Putamen (tissue), 1 donor: Measurements from ENCODE around the gene LRIT1.

Experiments used
- DNase-seq: peaks from one replicate; pipeline ENCODE4 v3.0.0-alpha.2; 2016; ENCODE audit warnings: low spot score

Gene LRIT1

DNA sequence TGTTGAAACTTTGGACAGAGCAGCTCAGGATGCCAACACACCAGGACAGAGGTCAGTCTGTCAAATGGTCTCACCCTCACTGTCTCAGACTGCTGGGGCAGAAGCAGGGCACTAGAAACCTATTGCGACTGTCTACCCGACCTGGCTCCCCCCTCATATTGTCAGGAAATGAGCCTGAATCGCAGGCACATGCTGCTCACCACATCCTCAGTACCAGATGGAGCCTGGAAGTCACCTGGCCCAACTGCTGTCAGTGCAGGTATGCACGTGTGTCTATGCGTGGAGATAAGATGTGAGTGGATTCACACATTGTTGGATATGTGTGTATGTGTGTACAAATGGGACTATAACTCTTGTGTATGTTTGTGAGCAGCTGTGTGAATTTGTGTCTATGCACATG, 50.2 kb downstream of the LRIT1 start:
- DNase-seq, result no peak

DNA sequence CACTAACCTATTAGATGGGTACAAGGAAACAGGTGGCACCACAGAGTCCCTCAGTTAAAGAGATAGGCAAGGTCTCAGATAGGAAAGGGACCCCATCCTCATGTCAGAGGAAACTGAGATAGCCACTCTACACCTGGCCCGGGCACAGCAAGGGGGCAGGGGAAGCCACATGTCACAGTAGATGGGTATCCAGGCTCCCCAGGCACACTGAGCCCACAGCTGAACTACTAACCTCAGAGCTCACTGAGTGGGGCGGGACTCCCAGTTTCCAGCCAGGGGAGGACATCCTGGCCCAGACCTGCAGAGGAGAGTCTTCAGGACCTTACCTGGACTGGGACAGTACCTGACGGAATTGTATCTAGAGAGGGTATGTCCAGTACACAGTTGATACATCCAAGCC, 50.7 kb downstream of the LRIT1 start:
- DNase-seq, result no peak

DNA sequence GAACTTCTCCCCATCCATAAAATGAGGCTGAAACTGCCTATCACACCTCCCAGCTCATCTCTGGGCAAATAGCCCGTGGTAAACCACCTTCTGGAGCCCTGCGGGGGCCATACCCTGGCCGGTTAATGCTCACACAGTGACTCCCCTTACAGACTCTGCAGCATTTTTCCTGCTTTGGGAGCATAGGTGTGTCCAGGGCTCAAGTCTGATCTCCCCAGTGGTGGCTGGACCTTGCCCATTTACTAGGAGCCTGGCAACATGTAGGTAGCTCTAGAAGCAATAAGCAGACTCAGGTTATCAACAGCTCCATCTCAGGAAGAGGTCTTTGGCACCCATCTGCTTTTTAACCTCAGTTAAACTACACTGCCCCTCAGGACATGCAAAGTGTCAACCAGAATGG, 52.5 kb downstream of the LRIT1 start:
- DNase-seq, result no peak

DNA sequence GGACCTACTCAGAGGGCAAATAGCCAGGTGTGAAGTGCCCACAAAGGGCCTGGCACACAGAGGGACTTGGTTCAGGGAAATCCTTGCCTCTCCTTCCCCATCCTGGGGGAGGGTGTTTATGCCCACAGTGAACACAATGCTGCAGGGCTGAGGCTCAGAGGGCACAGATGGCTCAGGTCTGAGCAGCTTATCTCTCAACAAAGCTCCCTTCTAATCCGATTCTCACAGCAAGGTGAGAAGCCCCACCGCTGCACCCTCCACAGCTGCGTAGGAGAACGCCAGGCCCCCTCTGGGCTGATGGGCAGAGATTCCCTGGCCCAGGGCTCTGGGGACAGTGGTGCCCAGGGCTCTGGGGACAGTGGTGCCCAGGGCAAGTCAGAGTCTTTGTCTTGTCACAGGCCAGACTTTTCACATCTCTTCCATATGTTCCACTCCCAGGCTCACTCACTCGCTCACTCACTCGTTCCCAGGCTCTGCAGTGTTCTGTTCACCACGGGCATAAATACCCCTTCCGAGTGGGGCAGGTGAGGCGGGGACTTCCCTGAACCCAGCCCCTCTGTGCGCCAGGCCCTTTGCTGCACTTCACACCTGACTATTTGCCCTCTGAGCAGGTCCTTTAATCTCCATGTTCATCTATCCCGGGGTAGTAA, 55.7 kb downstream of the LRIT1 start:
- no peak for DNase-seq

DNA sequence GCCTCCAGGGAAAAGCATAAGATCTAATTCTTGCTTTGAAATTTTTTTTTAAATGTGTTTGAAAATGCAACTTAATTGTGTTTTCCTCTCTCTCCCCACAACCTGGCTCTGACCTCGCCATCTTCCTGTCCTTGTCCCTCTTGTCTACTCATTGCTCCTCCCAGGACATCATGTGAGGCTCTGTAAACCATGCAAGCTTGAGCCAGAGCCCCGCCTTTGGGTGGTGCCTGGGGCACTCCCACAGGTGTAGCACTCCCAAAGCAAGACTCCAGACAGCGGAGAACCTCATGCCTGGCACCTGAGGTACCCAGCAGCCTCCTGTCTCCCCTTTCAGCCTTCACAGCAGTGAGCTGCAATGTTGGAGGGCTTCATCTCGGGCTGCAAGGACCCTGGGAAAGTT, 56.8 kb downstream of the LRIT1 start:
- no peak for DNase-seq

DNA sequence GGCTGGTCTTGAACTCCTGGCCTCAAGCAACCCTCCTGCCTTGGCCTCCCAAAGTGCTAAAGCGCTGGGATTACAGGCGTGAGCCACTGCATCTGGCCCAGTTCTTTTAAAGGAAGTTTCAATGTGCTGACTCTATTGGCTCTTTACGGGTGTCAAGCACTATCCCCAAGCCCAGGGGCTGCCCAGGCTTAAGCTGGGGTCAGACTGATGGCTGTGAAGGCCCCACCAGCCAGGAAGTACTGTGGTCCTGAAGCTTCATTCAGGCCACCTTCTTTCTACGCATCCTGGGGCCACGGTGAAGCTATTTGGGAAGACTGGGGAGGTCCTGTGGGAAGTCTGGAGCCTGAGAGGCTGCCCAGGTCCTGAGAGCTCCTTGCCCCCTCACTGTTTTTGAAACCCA, 59.7 kb downstream of the LRIT1 start:
- no peak for DNase-seq
